CD8-positive, alpha-beta memory T cell (primary cell): ENCODE results near the gene EGR4. TPM values are rescaled to one million over a fixed set of nuclear protein-coding genes. Genes with fewer than 3 reads are reported as not detected.
"Not testable (repeated sequence)": the region's sequence is repeated elsewhere in the genome, so short reads cannot be mapped to it uniquely, and the experiment has no call there.

Source experiments
- CTCF ChIA-PET: fragments of 350-600 bp; sonication (Branson Sonifier 250); formaldehyde crosslinking; loops from one replicate; lab custom pipeline; 2021; ENCODE audit warnings: antibody characterized with exemption; lab: Charles Lee
- POLR2A ChIA-PET: fragments of 350-600 bp; sonication (Branson Sonifier 250); formaldehyde crosslinking; loops from one replicate; lab custom pipeline; 2021; ENCODE audit warnings: antibody characterized with exemption; lab: Charles Lee
- DNase-seq, 5 donors: peaks; one replicate each; pipeline versions ENCODE4 v3.0.0 to v3.0.0-alpha.2; 2020 to 2022; ENCODE audit warnings: mixed read lengths in 1 of 5
- H3K27ac ChIP-seq: one replicate; pipeline ENCODE4 v1.7.0; 2013; ENCODE audit warnings: low read depth, mild to moderate bottlenecking, low read length, moderate library complexity
- H3K27me3 ChIP-seq: 2 replicates; pipeline ENCODE4 v1.7.0; 2013; ENCODE audit warnings: low read length, mild to moderate bottlenecking; ENCODE audit not compliant: insufficient read depth, poor library complexity, severe bottlenecking
- H3K36me3 ChIP-seq: 2 replicates; pipeline ENCODE4 v1.7.0; 2013; ENCODE audit warnings: mild to moderate bottlenecking, low read length, moderate library complexity; ENCODE audit not compliant: insufficient read depth
- H3K4me1 ChIP-seq: 2 replicates; pipeline ENCODE4 v1.7.0; 2013; ENCODE audit warnings: mild to moderate bottlenecking, low read length, moderate library complexity; ENCODE audit not compliant: insufficient read depth
- H3K4me3 ChIP-seq: 2 replicates; pipeline ENCODE4 v1.7.0; 2013; ENCODE audit warnings: mild to moderate bottlenecking, low read length
- H3K9me3 ChIP-seq: 2 replicates; pipeline ENCODE4 v1.7.0; 2013; ENCODE audit warnings: mild to moderate bottlenecking, low read length
- H3K27ac Mint-ChIP-seq, 8 donors: one replicate each; pipeline ENCODE4 v1.8.0; 2020 to 2021; ENCODE audit warnings: mixed read lengths in 8 of 8, mild to moderate bottlenecking in 6 of 8, inconsistent platforms in 3 of 8, moderate library complexity in 3 of 8
- H3K27me3 Mint-ChIP-seq, 2 donors: one replicate each; pipeline ENCODE4 v1.8.0; 2020 to 2021; ENCODE audit warnings: mixed read lengths in 2 of 2, mild to moderate bottlenecking in 1 of 2, moderate library complexity in 1 of 2
- H3K36me3 Mint-ChIP-seq, 3 donors: one replicate each; pipeline ENCODE4 v1.8.0; 2020 to 2021; ENCODE audit warnings: mixed read lengths in 3 of 3, inconsistent platforms in 1 of 3, mild to moderate bottlenecking in 1 of 3
- H3K4me1 Mint-ChIP-seq, 3 donors: one replicate each; pipeline ENCODE4 v1.8.0; 2020 to 2021; ENCODE audit warnings: mixed read lengths in 3 of 3, inconsistent platforms in 1 of 3, mild to moderate bottlenecking in 1 of 3
- H3K4me3 Mint-ChIP-seq, 7 donors: one replicate each; pipeline ENCODE4 v1.8.0; 2020 to 2021; ENCODE audit warnings: mixed read lengths in 7 of 7, mild to moderate bottlenecking in 6 of 7, moderate library complexity in 4 of 7, inconsistent platforms in 2 of 7
- H3K9me3 Mint-ChIP-seq, 5 donors: one replicate each; pipeline ENCODE4 v1.8.0; 2020 to 2022; ENCODE audit warnings: mixed read lengths in 5 of 5, mild to moderate bottlenecking in 3 of 5, moderate library complexity in 2 of 5, inconsistent platforms in 1 of 5
- polyA plus RNA-seq: library from polyadenylated mRNA; unstranded; fragments of 300-500 nt; fragmentation: Illumina TruSeq; gene quantifications from one replicate; pipeline ENCODE4 v1.2.3, GENCODE V29; 2021
- total RNA-seq, 2 experiments: library from RNA; stranded (reverse); gene quantifications; one replicate each; pipeline ENCODE4 v1.2.3, GENCODE V29; 2021

The EGR4 gene
- total and polyA plus RNA-seq, 3 experiments from 2014 or later: 0.31 to 0.55 TPM; not detected in 1

- POLR2A ChIA-PET: no interaction called here
- H3K27me3 ChIP-seq: no peaks in the 10 kb centered on the region
These were observed 27.1 kb downstream of the EGR4 start for GRCh38 chr2:73266061-73266901.

DNA sequence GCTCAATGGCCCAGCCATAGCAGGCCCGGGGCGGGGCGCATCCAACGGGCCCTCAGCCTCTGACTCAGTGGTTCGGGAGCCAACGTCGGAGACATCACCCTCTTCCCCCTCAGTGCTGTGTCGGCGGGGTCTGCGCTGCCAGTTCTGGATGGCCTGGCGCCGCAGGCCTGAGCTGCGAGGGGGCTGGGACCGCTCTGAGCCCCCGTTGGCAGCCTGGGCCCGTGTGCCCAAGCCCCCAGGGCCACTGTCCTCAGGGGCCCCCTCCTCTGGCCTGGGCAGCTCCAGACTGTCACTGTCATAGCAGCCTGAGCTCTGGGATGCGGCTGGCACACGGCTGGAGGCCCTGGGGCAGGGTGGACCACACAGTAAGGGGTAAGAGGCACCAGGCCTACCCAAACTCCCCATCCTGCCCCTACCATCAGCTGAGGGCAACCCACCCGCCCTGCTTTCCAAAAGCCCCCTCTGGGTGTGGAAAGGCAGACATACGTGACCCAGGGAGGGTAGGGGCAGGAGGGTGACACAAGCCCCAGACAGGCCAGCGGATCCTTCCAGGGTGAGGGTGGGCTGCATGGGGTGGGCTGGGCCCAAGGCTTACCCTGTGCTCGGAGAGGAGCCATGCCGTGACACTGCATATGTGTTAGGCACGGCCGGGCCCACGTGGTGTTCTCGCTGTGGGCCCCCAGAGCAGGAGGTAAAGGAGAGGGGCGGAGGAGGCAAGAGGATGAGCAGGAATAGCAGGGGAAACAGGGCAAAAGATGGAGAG lies 27.9 kb downstream of the EGR4 start:
- Mint-ChIP-seq H3K27me3 (no peaks in the 10 kb centered on the region), H3K4me3 (no peak overlapping the region)
- POLR2A ChIA-PET: no interaction called here

More at GRCh38 chr2:73266061-73266901, 27.1 kb downstream of the EGR4 start:
- H3K4me3 Mint-ChIP-seq: no peak overlapping the region
- no peak overlapping the region for H3K27ac ChIP-seq
- H3K4me3 ChIP-seq: no peak overlapping the region
- no peaks in the 10 kb centered on the region for H3K27me3 Mint-ChIP-seq
- H3K9me3 Mint-ChIP-seq: peaks cover 0 to 1% (median 0%) of the 10 kb centered on the region in 5 donors
- CTCF ChIA-PET: no interaction called here
- H3K36me3 Mint-ChIP-seq: peaks cover 0 to 36% (median 5%) of the 10 kb centered on the region in 3 donors
- no peak overlapping the region for H3K27ac Mint-ChIP-seq
- H3K9me3 ChIP-seq: no peaks in the 10 kb centered on the region
- no peaks in the 10 kb centered on the region for H3K36me3 ChIP-seq
- DNase-seq: no peak
- H3K4me1 Mint-ChIP-seq: peaks cover 21 to 34% (median 25%) of the 10 kb centered on the region in 3 donors
- peaks cover 11% of the 10 kb centered on the region for H3K4me1 ChIP-seq

DNA sequence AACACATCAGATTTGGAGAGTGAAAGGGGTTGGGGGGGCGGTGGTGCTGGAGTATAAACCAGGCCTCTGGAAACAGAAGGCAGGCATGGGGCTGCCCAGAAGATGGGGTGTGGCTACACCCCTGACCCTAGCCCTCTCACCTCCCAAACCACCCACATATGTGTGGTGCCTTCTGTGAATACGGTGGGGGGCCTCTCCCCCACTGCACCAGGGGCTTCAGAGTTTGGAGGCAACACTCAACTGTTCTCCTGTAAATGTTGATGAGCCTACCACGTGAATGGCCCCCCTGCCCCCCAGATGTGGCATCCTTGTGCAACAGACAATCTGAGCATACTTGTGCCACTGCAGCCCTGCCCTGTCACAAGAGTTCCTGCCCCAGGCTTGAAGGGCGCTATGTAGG lies 28.6 kb downstream of the EGR4 start:
- Histone ChIP-seq H3K36me3 (no peaks in the 10 kb centered on the region), H3K27me3 (no peaks in the 10 kb centered on the region), H3K4me1 (peaks cover 11% of the 10 kb centered on the region), H3K4me3 (no peak overlapping the region), H3K27ac (no peak overlapping the region), H3K9me3 (no peaks in the 10 kb centered on the region)
- Mint-ChIP-seq H3K4me1 (peaks cover 15 to 23% (median 21%) of the 10 kb centered on the region in 3 donors), H3K27me3 (no peaks in the 10 kb centered on the region), H3K36me3 (peaks cover 0 to 45% (median 5%) of the 10 kb centered on the region in 3 donors), H3K27ac (peak overlapping the region in 1 of 8 donors; percentile 54), H3K4me3 (no peak overlapping the region), H3K9me3 (peaks cover 0 to 1% (median 0%) of the 10 kb centered on the region in 5 donors)
- CTCF ChIA-PET: interaction anchor here (1.4 kb wide), 1 partner anchor 29 kb away, joined by 3 read pairs; the partner anchor contains the start of gene EGR4
- POLR2A ChIA-PET: no interaction called here
- no peak for DNase-seq

More for the DNA sequence above, 27.9 kb downstream of the EGR4 start:
- Histone ChIP-seq H3K4me1 (peaks cover 11% of the 10 kb centered on the region), H3K27me3 (no peaks in the 10 kb centered on the region), H3K4me3 (no peak overlapping the region), H3K36me3 (no peaks in the 10 kb centered on the region), H3K9me3 (no peaks in the 10 kb centered on the region), H3K27ac (no peak overlapping the region)
- peaks cover 0 to 1% (median 0%) of the 10 kb centered on the region in 5 donors for H3K9me3 Mint-ChIP-seq
- CTCF ChIA-PET: no interaction called here
- no peak overlapping the region for H3K27ac Mint-ChIP-seq
- no peak for DNase-seq
- peaks cover 0 to 38% (median 5%) of the 10 kb centered on the region in 3 donors for H3K36me3 Mint-ChIP-seq
- H3K4me1 Mint-ChIP-seq: peaks cover 18 to 30% (median 25%) of the 10 kb centered on the region in 3 donors

DNA sequence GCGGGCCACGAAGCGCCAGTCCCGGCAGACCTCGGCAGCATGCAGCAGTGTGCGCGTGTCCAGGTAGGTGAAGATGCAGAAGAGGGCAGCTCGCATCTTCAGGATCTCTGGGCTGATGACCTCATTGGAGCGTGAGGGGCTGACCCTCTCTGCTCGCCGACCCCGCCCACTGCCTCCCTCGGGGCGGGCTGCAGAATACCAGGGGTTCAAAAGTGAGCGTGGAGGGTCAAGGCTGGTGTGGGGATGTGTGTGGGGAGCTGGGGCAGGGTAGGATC lies 29.1 kb downstream of the EGR4 start:
- no peak overlapping the region for H3K27ac Mint-ChIP-seq
- no peak for DNase-seq
- Histone ChIP-seq H3K27me3 (no peaks in the 10 kb centered on the region), H3K4me1 (peaks cover 11% of the 10 kb centered on the region), H3K27ac (no peak overlapping the region), H3K36me3 (no peaks in the 10 kb centered on the region), H3K4me3 (no peak overlapping the region), H3K9me3 (no peaks in the 10 kb centered on the region)
- peaks cover 13 to 21% (median 19%) of the 10 kb centered on the region in 3 donors for H3K4me1 Mint-ChIP-seq
- POLR2A ChIA-PET: no interaction called here
- peaks cover 0 to 1% (median 0%) of the 10 kb centered on the region in 5 donors for H3K9me3 Mint-ChIP-seq
- H3K4me3 Mint-ChIP-seq: no peak overlapping the region
- CTCF ChIA-PET: interaction anchor here (1.4 kb wide), 1 partner anchor 29 kb away, joined by 3 read pairs; the partner anchor contains the start of gene EGR4
- peaks cover 0 to 50% (median 8%) of the 10 kb centered on the region in 3 donors for H3K36me3 Mint-ChIP-seq
- H3K27me3 Mint-ChIP-seq: no peaks in the 10 kb centered on the region

DNA sequence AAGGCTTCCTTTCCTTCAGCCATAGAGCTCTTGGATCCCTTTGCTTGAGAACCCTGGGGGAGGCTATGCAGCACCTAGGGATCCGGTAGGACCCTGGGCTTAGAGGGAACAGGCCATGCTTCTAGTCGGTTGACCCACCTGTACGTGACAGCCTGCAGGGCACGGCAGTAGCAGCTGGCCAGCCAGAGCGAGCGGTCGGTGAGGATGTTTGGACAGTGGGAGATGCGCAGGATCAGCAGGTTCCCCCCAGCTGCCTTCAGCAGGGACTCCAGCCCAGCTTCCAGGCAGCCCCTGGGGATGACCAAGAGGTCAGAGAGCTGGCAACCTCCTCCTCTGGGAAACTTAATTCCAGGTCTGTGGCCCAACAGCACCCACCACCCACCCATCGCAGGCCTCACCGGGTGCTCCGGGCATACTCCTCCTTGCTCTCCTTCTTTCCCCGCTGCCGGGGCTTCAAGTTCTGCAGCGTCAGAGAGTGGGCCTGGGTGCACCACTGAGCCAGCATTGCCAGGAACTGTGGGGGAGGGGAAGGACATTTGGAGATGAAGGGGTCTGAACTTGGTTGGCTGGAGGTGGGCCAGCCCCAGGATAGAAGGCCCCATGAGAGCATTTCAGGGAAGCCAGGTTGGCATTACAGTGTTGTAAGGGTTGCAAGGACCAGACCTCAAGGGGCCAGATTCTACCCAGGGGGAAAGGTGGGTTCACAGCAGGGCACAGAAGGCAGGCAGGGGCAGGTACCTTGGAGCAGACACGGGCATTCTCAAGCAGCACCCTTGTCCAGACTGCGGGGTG lies 29.6 kb downstream of the EGR4 start:
- no peaks in the 10 kb centered on the region for H3K9me3 ChIP-seq
- H3K27me3 Mint-ChIP-seq: no peaks in the 10 kb centered on the region
- H3K4me1 ChIP-seq: peaks cover 11% of the 10 kb centered on the region
- no peak overlapping the region for H3K4me3 ChIP-seq
- no peaks in the 10 kb centered on the region for H3K27me3 ChIP-seq
- H3K9me3 Mint-ChIP-seq: peaks cover 0 to 1% (median 0%) of the 10 kb centered on the region in 5 donors
- no peaks in the 10 kb centered on the region for H3K36me3 ChIP-seq
- CTCF ChIA-PET: interaction anchor here (1.4 kb wide), 1 partner anchor 30 kb away, joined by 3 read pairs; the partner anchor contains the start of gene EGR4
- H3K4me1 Mint-ChIP-seq: peaks cover 13 to 20% (median 19%) of the 10 kb centered on the region in 3 donors
- POLR2A ChIA-PET: no interaction called here
- H3K27ac Mint-ChIP-seq: peak overlapping the region in 1 of 8 donors; percentile 60
- H3K4me3 Mint-ChIP-seq: no peak overlapping the region
- peaks cover 0 to 55% (median 8%) of the 10 kb centered on the region in 3 donors for H3K36me3 Mint-ChIP-seq
- DNase-seq: no peak
- no peak overlapping the region for H3K27ac ChIP-seq

DNA sequence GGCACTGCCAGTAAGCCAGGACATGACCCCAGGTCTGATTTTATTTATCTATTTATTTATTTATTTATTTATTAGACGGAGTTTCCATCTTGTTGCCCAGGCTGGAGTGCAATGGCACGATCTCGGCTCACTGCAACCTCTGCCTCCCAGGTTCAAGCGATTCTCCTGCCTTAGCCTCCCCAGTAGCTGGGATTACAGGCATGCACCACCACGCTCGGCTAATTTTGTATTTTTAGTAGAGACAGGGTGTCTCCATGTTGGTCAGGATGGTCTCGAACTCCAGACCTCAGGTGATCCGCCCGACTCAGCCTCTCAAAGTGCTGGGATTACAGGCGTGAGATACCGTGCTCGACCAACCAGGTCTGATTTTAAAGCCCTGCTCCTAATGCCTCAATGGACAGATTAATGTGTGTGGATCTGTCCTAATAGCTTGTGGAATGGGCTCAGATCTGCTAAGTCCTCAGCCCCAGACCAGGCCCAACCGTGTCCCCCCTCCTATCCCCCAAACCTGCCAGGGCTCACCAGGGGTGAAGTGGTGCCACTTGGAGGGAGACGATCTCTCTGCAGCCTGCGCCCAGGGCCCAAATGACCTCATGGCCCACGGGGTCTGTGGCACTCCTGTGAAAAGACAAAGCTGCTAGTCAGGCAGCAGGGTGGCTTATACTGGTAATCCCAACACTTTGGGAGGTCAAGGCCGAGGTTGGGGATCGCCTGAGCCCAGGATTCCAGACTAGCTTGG lies 30.5 kb downstream of the EGR4 start:
- H3K36me3 ChIP-seq, POLR2A ChIA-PET, H3K27me3 Mint-ChIP-seq, CTCF ChIA-PET, H3K4me3 Mint-ChIP-seq, H3K27ac ChIP-seq, H3K27me3 ChIP-seq, H3K4me3 ChIP-seq, H3K9me3 Mint-ChIP-seq, DNase-seq, H3K9me3 ChIP-seq, H3K4me1 ChIP-seq: not testable (repeated sequence)
- Mint-ChIP-seq H3K27ac (peak overlapping the region in 1 of 8 donors; percentile 14), H3K36me3 (peaks cover 0 to 58% (median 7%) of the 10 kb centered on the region in 3 donors), H3K4me1 (peaks cover 7 to 15% (median 12%) of the 10 kb centered on the region in 3 donors)

DNA sequence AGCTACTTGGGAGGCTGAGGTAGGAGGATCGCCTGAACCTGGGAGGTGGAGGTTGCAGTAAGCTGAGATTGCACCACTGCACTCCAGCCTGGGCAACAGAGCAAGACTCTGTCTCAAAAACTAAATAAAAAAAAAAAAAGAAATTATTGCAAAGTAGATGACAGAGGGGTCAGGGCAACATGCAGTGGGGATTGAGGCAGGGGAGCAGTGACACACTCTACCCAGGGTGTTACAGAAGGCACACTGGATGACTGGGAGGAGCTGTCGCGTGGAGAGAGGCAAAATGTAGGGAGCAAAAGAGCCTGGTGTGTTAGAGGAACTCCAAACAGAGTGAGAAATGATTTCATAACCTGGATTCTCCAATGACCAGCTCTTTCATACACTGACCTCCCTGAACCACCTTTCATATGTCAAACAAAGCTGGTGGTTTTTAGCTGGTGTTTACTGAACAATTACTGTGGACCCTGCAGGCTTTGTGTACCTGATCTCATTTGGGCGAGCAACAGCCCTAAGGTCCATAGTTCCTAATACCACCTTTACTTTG lies 31.2 kb downstream of the EGR4 start:
- no peaks in the 10 kb centered on the region for H3K27me3 ChIP-seq
- no peak overlapping the region for H3K4me3 ChIP-seq
- Mint-ChIP-seq H3K27me3 (no peaks in the 10 kb centered on the region), H3K4me1 (peaks cover 4 to 15% (median 5%) of the 10 kb centered on the region in 3 donors), H3K4me3 (no peak overlapping the region), H3K36me3 (peaks cover 0 to 57% (median 7%) of the 10 kb centered on the region in 3 donors), H3K27ac (no peak overlapping the region), H3K9me3 (no peaks in the 10 kb centered on the region)
- ChIA-PET CTCF (no interaction called here), POLR2A (no interaction called here)
- H3K36me3 ChIP-seq: no peaks in the 10 kb centered on the region
- DNase-seq: no peak
- H3K9me3 ChIP-seq: no peaks in the 10 kb centered on the region
- H3K27ac ChIP-seq: no peak overlapping the region
- H3K4me1 ChIP-seq: no peaks in the 10 kb centered on the region
